Measurements from ENCODE around the gene RFTN2. TPM values are rescaled to one million over a fixed set of nuclear protein-coding genes. Genes with fewer than 3 reads are reported as not detected.
"Not testable (repeated sequence)": the region's sequence is repeated elsewhere in the genome, so short reads cannot be mapped to it uniquely, and the experiment has no call there.

RFTN2 gene
- total RNA-seq, 1 donor = 14.5 TPM

- Histone ChIP-seq H4K20me1 (ENCODE audit: insufficient read depth, low read length) (no peaks in the 10 kb centered on the region), H3K27ac (ENCODE audit: low read depth, low read length) (no peak overlapping the region), H3K79me2 (ENCODE audit: insufficient read depth, low read length) (no peaks in the 10 kb centered on the region), H3K36me3 (ENCODE audit: insufficient read depth, low read length) (peaks cover 23% of the 10 kb centered on the region), H3K27me3 (ENCODE audit: insufficient read depth, low read length) (no peaks in the 10 kb centered on the region), H3K4me1 (ENCODE audit: insufficient read depth, low read length) (no peaks in the 10 kb centered on the region), H2AFZ (ENCODE audit: low read length) (no peak overlapping the region), H3K9me3 (ENCODE audit: low read depth, low read length) (no peaks in the 10 kb centered on the region), H3K4me3 (ENCODE audit: insufficient read depth, low read length) (no peak overlapping the region), H3K4me2 (ENCODE audit: insufficient read depth, low read length) (no peak overlapping the region)
- TF ChIP-seq, protein P1, sequence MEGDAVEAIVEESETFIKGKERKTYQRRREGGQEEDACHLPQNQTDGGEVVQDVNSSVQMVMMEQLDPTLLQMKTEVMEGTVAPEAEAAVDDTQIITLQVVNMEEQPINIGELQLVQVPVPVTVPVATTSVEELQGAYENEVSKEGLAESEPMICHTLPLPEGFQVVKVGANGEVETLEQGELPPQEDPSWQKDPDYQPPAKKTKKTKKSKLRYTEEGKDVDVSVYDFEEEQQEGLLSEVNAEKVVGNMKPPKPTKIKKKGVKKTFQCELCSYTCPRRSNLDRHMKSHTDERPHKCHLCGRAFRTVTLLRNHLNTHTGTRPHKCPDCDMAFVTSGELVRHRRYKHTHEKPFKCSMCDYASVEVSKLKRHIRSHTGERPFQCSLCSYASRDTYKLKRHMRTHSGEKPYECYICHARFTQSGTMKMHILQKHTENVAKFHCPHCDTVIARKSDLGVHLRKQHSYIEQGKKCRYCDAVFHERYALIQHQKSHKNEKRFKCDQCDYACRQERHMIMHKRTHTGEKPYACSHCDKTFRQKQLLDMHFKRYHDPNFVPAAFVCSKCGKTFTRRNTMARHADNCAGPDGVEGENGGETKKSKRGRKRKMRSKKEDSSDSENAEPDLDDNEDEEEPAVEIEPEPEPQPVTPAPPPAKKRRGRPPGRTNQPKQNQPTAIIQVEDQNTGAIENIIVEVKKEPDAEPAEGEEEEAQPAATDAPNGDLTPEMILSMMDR (IDR thresholded peaks at IDR 0.05; ENCODE audit: extremely low read depth, low read depth, low read length) = no peak
- no peak for DNase-seq (ENCODE audit: insufficient read length, low spot score, missing footprints)
Measured at GRCh38 chr2:197558393-197558792, 117.0 kb downstream of the RFTN2 start.

GRCh38 chr2:197556456-197556855, 118.9 kb downstream of the RFTN2 start:
- TF ChIP-seq, protein P1 (IDR thresholded peaks at IDR 0.05; ENCODE audit: extremely low read depth, low read depth, low read length) = no peak
- no peak overlapping the region for H3K27ac ChIP-seq (ENCODE audit: low read depth, low read length)
- H2AFZ ChIP-seq (ENCODE audit: low read length) = no peak overlapping the region
- no peaks in the 10 kb centered on the region for H3K27me3 ChIP-seq (ENCODE audit: insufficient read depth, low read length)
- H3K4me2 ChIP-seq (ENCODE audit: insufficient read depth, low read length) = no peak overlapping the region
- H3K4me3 ChIP-seq (ENCODE audit: insufficient read depth, low read length) = no peak overlapping the region
- no peak for DNase-seq (ENCODE audit: insufficient read length, low spot score, missing footprints)
- H3K9me3 ChIP-seq (ENCODE audit: low read depth, low read length) = no peaks in the 10 kb centered on the region
- no peaks in the 10 kb centered on the region for H3K79me2 ChIP-seq (ENCODE audit: insufficient read depth, low read length)
- no peaks in the 10 kb centered on the region for H3K4me1 ChIP-seq (ENCODE audit: insufficient read depth, low read length)
- H3K36me3 ChIP-seq (ENCODE audit: insufficient read depth, low read length) = peaks cover 35% of the 10 kb centered on the region
- no peaks in the 10 kb centered on the region for H4K20me1 ChIP-seq (ENCODE audit: insufficient read depth, low read length)

DNA sequence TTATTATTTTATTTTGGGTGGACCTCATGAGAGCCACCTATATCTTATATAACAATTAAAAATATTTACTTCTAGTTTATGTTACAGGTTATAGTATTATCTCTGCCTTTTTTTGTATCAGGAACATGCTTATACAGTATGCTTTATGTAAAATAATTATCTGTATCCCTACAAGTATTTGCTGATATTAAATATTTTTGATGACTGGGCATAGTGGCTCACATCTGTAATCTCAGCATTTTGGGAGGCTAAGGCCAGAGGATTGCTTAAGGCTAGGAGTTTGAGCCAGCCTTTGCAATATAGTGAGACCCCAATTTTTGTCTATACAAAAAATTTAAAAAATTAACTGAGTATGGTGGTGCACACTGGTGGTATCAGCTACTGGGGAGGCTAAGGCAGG, 119.9 kb downstream of the RFTN2 start:
- no peak overlapping the region for H3K4me2 ChIP-seq (ENCODE audit: insufficient read depth, low read length)
- no peak for DNase-seq (ENCODE audit: insufficient read length, low spot score, missing footprints)
- no peaks in the 10 kb centered on the region for H3K79me2 ChIP-seq (ENCODE audit: insufficient read depth, low read length)
- H3K27me3 ChIP-seq (ENCODE audit: insufficient read depth, low read length) = no peaks in the 10 kb centered on the region
- no peaks in the 10 kb centered on the region for H3K4me1 ChIP-seq (ENCODE audit: insufficient read depth, low read length)
- peaks cover 41% of the 10 kb centered on the region for H3K36me3 ChIP-seq (ENCODE audit: insufficient read depth, low read length)
- no peak overlapping the region for H3K27ac ChIP-seq (ENCODE audit: low read depth, low read length)
- no peaks in the 10 kb centered on the region for H4K20me1 ChIP-seq (ENCODE audit: insufficient read depth, low read length)
- H3K9me3 ChIP-seq (ENCODE audit: low read depth, low read length) = no peaks in the 10 kb centered on the region
- no peak overlapping the region for H3K4me3 ChIP-seq (ENCODE audit: insufficient read depth, low read length)
- H2AFZ ChIP-seq (ENCODE audit: low read length) = no peak overlapping the region
- TF ChIP-seq, protein P1 (IDR thresholded peaks at IDR 0.05; ENCODE audit: extremely low read depth, low read depth, low read length) = no peak

DNA sequence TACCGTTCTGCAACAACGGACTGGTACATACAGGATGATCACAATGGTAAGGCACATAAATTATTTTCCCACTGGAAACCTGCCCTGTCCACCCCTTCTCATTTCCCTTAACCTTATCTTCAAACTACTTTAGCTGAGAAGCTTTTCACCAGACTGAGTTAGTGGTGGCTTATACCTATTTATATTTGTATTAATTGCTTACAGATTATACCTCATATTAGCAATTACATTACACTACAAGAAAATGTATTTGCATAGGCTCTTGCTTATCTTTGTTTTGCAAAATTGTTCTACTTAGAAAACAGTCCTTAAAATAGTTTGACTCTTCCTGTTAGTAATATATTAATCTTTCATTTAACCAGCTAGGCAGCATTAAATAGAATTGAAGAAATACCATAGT, 124.1 kb downstream of the RFTN2 start:
- peaks cover 47% of the 10 kb centered on the region for H3K36me3 ChIP-seq (ENCODE audit: insufficient read depth, low read length)
- not testable (repeated sequence) for H3K9me3 ChIP-seq (ENCODE audit: low read depth, low read length); H3K27ac ChIP-seq (ENCODE audit: low read depth, low read length)

More for the DNA sequence above, 124.1 kb downstream of the RFTN2 start:
- not testable (repeated sequence) for H3K4me1 ChIP-seq (ENCODE audit: insufficient read depth, low read length); H4K20me1 ChIP-seq (ENCODE audit: insufficient read depth, low read length); H2AFZ ChIP-seq (ENCODE audit: low read length); H3K4me2 ChIP-seq (ENCODE audit: insufficient read depth, low read length); DNase-seq (ENCODE audit: insufficient read length, low spot score, missing footprints); H3K27me3 ChIP-seq (ENCODE audit: insufficient read depth, low read length); H3K4me3 ChIP-seq (ENCODE audit: insufficient read depth, low read length)
- H3K79me2 ChIP-seq (ENCODE audit: insufficient read depth, low read length) = peaks cover 13% of the 10 kb centered on the region

Measured in osteoblast (primary cell).